Erythroblast (primary cell): ENCODE results near the gene CREB5.

Experiments used
- GATA1 ChIP-seq: IDR thresholded peaks from 2 replicates; pipeline ENCODE4 v1.6.1; 2011; ENCODE audit warnings: low read depth, mild to moderate bottlenecking, control low read depth, low read length, moderate library complexity
- POLR2A ChIP-seq: IDR thresholded peaks from 2 replicates; pipeline ENCODE4 v1.6.1; 2011; ENCODE audit warnings: mild to moderate bottlenecking, low read length

DNA sequence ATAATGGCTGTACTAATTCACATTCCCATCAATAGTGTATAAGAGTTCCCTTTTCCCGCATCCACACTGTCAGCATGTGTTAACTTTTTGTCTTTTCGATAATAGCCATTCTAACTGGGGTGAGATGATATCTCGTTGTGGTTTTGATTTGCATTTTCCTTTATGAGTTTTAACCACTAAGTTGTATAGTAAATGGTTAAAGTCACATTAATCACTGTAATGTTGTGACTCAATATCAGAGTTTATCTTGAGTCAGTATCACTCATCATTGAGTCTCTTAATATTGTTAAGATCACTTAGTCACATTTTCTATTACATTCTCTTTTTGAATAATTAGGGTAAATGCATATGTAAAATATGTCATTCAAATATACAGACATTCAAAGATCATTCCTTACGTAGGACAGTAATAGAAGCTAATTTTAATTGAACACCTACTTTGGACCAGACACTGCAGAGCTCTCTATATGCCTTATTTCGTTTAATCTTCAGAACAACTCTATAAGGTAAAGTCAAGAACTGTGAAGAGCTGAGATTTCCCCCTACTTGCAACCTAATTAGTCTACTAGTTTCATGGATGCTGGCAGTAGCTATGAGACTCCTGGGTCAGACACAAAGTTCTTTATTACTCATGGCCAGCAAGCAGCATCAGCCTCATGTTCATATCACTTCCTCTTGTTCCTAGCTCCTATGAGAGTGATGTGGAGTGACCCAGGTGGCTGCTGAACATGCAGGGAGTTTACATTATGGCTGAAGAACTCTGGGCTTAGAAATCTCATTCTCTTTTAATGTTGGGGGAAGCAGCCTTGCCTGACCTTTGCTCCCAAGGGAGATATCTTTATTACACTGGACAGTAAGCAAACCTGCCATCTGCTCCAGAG, 30.5 kb downstream of the CREB5 start:
- TF ChIP-seq POLR2A: no peak
- no peak for TF ChIP-seq GATA1
